Mucosa of rectum (tissue), 2 donors: ENCODE measurements around the gene KLHL1.

ENCODE experiments used
- H3K27ac ChIP-seq, 2 donors: one replicate each; pipeline ENCODE4 v1.7.0; 2013; ENCODE audit warnings: inconsistent platforms in 2 of 2, low read depth in 2 of 2, low read length in 2 of 2
- H3K27me3 ChIP-seq, 2 donors: one replicate each; pipeline ENCODE4 v1.7.0; 2013; ENCODE audit warnings: low read length in 2 of 2; ENCODE audit not compliant: control insufficient read depth in 2 of 2, insufficient read depth in 2 of 2
- H3K36me3 ChIP-seq, 2 donors: one replicate each; pipeline ENCODE4 v1.7.0; 2013; ENCODE audit warnings: low read length in 2 of 2; ENCODE audit not compliant: control insufficient read depth in 2 of 2, insufficient read depth in 2 of 2
- H3K4me1 ChIP-seq, 2 donors: one replicate each; pipeline ENCODE4 v1.7.0; 2013; ENCODE audit warnings: low read length in 2 of 2, mild to moderate bottlenecking in 1 of 2; ENCODE audit not compliant: control insufficient read depth in 2 of 2, insufficient read depth in 2 of 2
- H3K4me3 ChIP-seq, 2 donors: one replicate each; pipeline ENCODE4 v1.7.0; 2013; ENCODE audit warnings: low read length in 2 of 2
- H3K9ac ChIP-seq, 2 donors: one replicate each; pipeline ENCODE4 v1.7.0; 2013; ENCODE audit warnings: low read length in 2 of 2, low read depth in 1 of 2, mild to moderate bottlenecking in 1 of 2
- H3K9me3 ChIP-seq, 2 donors: one replicate each; pipeline ENCODE4 v1.7.0; 2013; ENCODE audit warnings: low read length in 2 of 2; ENCODE audit not compliant: control insufficient read depth in 2 of 2
- donor health status: healthy.
- donor health status: Normal muscosa, but diverticular disease.

KLHL1 gene

DNA sequence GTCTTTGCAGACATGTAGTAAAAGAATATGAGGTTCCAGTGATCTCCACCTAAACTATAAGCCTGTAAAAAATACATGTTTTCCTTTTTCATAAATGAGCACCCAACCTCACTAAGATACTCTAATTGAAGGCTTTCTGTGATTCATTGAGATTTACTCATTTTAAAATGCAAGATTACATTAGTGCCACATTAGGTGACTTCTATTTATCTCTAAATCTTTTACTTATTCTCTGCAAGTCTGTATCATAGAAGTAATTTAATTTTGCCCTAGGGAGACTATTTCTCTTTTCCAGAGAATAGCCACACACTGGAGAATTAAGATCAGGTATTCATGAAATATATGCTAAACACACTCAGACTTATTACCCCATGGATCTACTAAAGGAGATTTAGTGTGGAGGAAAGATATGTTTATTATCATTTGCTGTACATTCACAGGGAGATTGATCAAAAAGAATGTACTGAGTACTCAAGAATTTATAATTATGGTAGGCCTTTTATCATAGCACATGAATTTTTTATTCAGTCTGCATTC, 290.9 kb downstream of the KLHL1 start:
- no peak overlapping the region for H3K27ac ChIP-seq
- H3K9me3 ChIP-seq, result no peaks in the 10 kb centered on the region
- H3K9ac ChIP-seq, result no peak overlapping the region
- no peak overlapping the region for H3K4me3 ChIP-seq
- peaks cover 0 to 2% of the 10 kb centered on the region in 2 donors for H3K4me1 ChIP-seq
- H3K27me3 ChIP-seq, result no peaks in the 10 kb centered on the region
- no peaks in the 10 kb centered on the region for H3K36me3 ChIP-seq

DNA sequence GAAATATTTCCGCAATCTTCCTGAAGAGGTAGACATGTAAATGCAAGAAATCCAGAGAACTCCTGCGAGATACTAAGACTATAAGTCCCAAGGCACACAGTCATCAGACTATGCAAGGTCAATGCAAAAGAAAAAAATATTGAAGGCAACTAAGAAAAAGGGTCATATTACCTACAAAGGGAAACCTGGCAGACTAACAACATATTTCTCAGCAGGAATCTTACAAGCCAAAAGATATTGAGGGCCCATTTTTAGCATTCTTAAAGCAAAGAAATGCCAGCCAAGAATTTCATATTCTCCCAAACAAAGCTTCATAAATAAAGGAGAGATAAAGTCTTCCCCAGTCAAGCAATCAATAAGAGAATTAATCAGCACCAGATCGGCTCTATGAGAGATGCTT, 299.1 kb downstream of the KLHL1 start:
- H3K36me3 ChIP-seq, result no peaks in the 10 kb centered on the region

DNA sequence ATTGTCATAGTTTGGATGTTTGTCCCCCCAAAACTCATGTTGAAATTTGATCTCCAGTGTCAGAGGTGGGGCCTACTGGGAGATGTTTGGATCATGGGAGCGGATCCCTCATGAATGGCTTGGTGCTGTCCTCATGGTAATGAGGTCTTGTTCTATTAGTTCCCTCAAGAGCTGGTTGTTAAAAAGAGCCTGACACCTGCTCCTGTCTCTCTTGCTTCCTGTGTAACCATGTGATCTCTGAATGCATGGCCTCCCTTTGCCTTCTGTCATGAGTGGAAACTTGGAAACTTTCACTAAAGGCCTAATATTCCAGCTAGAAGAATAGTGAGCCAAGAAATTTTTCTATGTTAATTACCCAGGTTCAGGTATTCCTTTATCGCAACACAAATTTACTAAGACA, 312.0 kb downstream of the KLHL1 start:
- Histone ChIP-seq H3K4me3 (no peak overlapping the region), H3K27ac (no peak overlapping the region), H3K4me1 (no peaks in the 10 kb centered on the region), H3K27me3 (no peaks in the 10 kb centered on the region), H3K9me3 (no peaks in the 10 kb centered on the region), H3K9ac (no peak overlapping the region), H3K36me3 (no peaks in the 10 kb centered on the region)

More for the DNA sequence above, 299.1 kb downstream of the KLHL1 start:
- H3K27ac ChIP-seq, result no peak overlapping the region
- no peaks in the 10 kb centered on the region for H3K27me3 ChIP-seq
- H3K4me3 ChIP-seq, result no peak overlapping the region
- no peaks in the 10 kb centered on the region for H3K4me1 ChIP-seq
- no peaks in the 10 kb centered on the region for H3K9me3 ChIP-seq
- H3K9ac ChIP-seq, result no peak overlapping the region

DNA sequence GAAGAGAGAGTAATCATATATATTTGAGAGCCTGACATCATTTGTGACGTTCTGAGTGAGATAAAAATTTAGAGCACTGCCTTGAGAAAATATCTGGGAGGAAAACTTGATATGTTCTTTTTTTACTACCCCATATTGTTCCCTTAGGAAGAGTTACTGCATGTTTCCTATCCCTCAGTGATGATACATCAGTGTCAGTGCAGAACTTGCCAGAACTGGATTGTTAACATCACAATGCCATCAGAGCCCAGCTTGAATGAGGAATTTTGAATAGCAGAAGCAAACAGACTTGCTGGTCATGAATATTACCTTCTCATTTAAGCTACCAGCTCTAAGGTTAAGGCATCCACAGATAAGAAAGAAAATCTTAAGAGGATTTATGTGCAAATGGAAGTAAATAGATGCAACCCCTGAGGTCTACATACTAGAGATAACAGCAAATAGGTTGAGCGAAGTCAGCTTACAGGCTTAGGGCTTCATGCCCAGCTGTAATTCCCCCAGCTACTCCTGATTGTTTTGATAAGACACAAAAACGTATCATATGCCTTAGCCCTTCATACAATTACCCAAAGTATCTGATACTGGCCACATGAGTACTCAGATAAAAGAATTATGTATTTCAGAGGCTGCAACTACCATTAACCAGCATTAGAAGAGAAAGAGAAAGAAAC, 314.3 kb downstream of the KLHL1 start:
- Histone ChIP-seq H3K9ac (no peak overlapping the region), H3K36me3 (no peaks in the 10 kb centered on the region)

DNA sequence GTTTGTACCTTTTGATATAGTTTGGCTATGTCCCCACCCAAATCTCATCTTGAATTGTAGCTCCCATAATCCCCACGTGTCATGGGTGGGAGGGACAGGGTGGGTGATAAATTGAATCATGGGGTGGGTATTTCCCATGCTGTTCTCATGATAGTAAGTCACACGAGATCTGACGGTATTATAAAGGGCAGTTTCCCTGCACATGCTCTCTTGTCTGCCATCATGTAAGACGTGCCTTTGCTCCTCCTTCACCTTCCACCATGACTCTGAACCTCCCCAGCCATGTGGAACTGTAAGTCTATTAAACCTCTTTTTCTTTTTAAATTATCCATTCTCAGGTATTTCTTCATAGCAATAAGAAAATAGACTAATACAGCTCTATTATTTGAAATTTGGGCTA, 331.3 kb downstream of the KLHL1 start:
- Histone ChIP-seq H3K36me3 (no peaks in the 10 kb centered on the region), H3K9ac (no peak overlapping the region), H3K27me3 (no peaks in the 10 kb centered on the region), H3K9me3 (no peaks in the 10 kb centered on the region), H3K27ac (no peak overlapping the region), H3K4me3 (no peak overlapping the region), H3K4me1 (no peaks in the 10 kb centered on the region)

More for the DNA sequence above, 314.3 kb downstream of the KLHL1 start:
- Histone ChIP-seq H3K9me3 (no peaks in the 10 kb centered on the region), H3K27ac (no peak overlapping the region), H3K4me1 (no peaks in the 10 kb centered on the region), H3K27me3 (no peaks in the 10 kb centered on the region), H3K4me3 (no peak overlapping the region)

DNA sequence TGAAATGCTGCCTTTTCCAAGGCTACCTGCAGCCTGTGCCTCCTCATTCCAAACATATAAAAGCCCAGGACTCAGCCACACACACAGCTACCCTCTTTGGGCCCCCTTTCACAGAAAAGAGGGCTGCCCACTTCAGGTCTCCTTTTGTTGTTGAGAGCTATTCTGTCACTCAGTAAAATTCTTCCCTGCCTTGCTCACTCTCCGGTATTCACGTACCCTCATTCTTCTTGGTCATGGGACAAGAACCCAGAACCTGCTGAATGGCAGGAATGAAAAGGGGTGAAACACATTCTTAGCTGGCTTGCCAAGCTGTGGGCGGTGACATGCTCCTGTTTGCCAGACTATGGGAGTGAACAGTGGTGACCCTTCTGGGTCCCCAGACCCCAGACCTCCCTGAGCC, 338.6 kb downstream of the KLHL1 start:
- no peaks in the 10 kb centered on the region for H3K4me1 ChIP-seq
- H3K9me3 ChIP-seq, result no peaks in the 10 kb centered on the region
- no peaks in the 10 kb centered on the region for H3K27me3 ChIP-seq
- H3K27ac ChIP-seq, result no peak overlapping the region
- H3K9ac ChIP-seq, result no peak overlapping the region
- H3K4me3 ChIP-seq, result no peak overlapping the region
- no peaks in the 10 kb centered on the region for H3K36me3 ChIP-seq

DNA sequence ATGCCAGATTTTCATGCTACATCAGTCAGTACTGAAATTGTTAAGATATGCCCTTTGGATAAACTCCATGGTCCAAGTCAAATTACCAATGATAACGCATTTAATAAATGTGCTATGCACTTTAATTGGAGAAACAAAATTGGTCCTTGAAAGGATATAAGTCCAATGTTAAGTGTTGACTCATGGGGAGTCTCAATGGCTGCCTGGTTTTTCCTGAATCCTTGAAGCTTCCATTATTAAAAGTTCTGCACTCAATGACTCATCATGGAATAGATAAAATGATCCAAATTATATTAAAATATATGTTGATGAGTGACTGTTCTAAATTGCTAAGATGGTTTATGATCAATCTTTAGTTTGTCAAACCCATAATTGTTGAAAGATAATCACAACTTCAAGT, 346.7 kb downstream of the KLHL1 start:
- H3K9me3 ChIP-seq, result no peaks in the 10 kb centered on the region
- no peak overlapping the region for H3K9ac ChIP-seq
- H3K27ac ChIP-seq, result no peak overlapping the region
- no peaks in the 10 kb centered on the region for H3K27me3 ChIP-seq
- no peaks in the 10 kb centered on the region for H3K36me3 ChIP-seq
- H3K4me3 ChIP-seq, result no peak overlapping the region
- H3K4me1 ChIP-seq, result no peaks in the 10 kb centered on the region

DNA sequence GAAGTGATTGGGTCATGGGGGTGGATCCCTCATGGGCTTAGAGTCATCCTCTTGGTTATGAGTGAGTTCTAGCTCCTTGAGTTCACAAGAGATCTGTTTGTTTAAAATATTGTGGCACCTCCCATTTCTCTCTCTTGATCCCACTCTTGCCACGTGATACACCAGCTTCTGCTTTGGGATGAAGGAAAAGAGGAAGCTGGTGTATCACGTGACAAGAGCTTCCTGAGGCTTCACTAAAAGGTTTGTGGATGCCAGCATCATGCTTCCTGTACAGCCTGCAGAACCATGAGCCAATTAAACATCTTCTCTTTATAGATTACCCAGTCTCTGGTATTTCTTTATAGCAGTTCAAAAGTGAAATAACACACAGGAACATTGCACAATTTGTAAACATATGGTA, 353.2 kb downstream of the KLHL1 start:
- Histone ChIP-seq H3K27ac (no peak overlapping the region), H3K9ac (no peak overlapping the region), H3K36me3 (no peaks in the 10 kb centered on the region), H3K4me3 (no peak overlapping the region), H3K27me3 (no peaks in the 10 kb centered on the region), H3K4me1 (no peaks in the 10 kb centered on the region), H3K9me3 (no peaks in the 10 kb centered on the region)

DNA sequence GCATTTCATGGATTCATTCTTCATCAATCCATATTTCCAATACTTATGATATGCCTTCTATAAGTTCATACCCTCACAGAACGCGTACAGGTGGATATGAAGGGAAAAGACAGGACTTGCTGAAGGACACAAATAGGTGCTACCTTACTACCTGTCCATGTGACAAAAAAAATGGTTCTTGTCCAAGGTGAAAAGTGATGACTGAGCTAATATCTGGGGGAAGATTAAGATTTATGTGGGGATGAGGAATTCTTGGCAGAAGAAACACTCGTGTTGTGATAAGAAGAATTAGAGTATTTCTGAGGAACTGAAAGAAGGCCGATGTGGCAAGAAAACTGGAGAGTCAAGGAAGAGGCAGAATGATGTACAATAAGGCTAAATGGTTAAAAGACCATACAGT, 357.0 kb downstream of the KLHL1 start:
- no peaks in the 10 kb centered on the region for H3K36me3 ChIP-seq
- H3K4me1 ChIP-seq, result no peaks in the 10 kb centered on the region
- no peak overlapping the region for H3K27ac ChIP-seq
- no peak overlapping the region for H3K4me3 ChIP-seq
- no peaks in the 10 kb centered on the region for H3K27me3 ChIP-seq
- no peak overlapping the region for H3K9ac ChIP-seq
- no peaks in the 10 kb centered on the region for H3K9me3 ChIP-seq

DNA sequence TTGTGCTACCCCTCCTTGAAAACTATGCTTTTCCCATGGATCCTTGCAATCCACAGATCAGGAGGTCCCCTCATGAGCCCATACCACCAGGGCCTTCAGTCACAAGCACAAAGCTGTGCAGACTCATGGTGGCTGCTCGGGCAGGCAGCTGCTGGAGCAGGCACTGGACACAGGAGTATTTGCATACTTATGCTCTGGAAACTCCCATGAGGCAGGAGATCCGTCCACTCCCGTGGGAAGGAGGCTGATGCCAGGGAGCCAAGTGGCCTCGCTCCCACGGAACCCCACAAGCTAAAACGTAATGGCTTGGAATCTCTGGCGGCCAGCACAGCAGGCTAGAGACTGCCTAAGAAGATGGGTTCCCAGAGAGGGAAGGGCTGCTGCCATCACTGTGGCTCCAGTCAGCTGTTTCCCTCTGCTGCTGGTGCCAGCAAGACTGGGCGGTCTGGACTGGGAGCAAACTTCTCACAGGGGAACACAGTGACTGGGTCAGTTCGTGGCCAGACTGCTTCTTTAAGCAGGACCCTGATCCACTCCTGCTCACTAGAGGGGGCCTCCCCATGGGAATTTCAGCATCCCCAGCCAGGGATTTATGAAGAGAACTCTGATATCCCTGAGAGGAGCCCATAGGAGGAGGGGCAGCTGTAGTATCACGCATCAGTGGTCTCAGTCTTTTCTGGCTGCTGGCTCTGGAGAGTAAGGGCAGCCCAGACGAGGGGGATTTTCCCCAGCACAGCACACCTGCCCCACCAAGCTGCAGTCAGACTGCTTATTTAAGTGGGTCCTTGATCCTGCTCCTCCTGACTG, 370.9 kb downstream of the KLHL1 start:
- H3K9me3 ChIP-seq, result no peaks in the 10 kb centered on the region
- no peaks in the 10 kb centered on the region for H3K36me3 ChIP-seq
- no peaks in the 10 kb centered on the region for H3K4me1 ChIP-seq
- no peaks in the 10 kb centered on the region for H3K27me3 ChIP-seq
- no peak overlapping the region for H3K27ac ChIP-seq
- no peak overlapping the region for H3K4me3 ChIP-seq
- no peak overlapping the region for H3K9ac ChIP-seq
